HCT116 (cell line): ENCODE results near the gene COPG2. TPM values are rescaled to one million over a fixed set of nuclear protein-coding genes. Genes with fewer than 3 reads are reported as not detected.

Experiments used
- ATAC-seq: fragments of 200-7000 bp; cut with Tn5 transposase; 2 replicates; pipeline ENCODE4 v1.9.1; 2020; ENCODE audit warnings: mild to moderate bottlenecking, moderate library complexity
- BruUV-seq: library from RNA; stranded (reverse); fragments of 400-500 nt; replicated peaks from 2 replicates; lab custom pipeline; 2021; lab: Mats Ljungman, UMichigan
- CTCF ChIA-PET: fragments of 300-600 bp; sonication (Branson Sonifier 250); formaldehyde crosslinking; loops from one replicate; lab custom pipeline; 2021; ENCODE audit warnings: antibody characterized with exemption; lab: Charles Lee
- POLR2A ChIA-PET: fragments of 300-600, 350-600 bp; sonication (Branson Sonifier 250); formaldehyde crosslinking; loops from one replicate; lab custom pipeline; 2021; ENCODE audit warnings: antibody characterized with exemption; lab: Charles Lee
- RAD21 ChIA-PET, 2 experiments: fragments of 300-600 bp; sonication (Branson Sonifier 250); formaldehyde crosslinking; loops; one replicate each; lab custom pipeline; 2023; ENCODE audit warnings: low total read pairs in 2 of 2; ENCODE audit not compliant: uncharacterized antibody in 2 of 2, unreplicated experiment in 2 of 2, low non-redundant PET in 1 of 2; lab: Charles Lee
- DNase-seq: peaks from one replicate; pipeline ENCODE4 v3.0.0-alpha.2; 2010; ENCODE audit warnings: low read depth, low spot score
- H2AFZ ChIP-seq: fragments of 200-600 bp; shearing (Covaris generic), sonication (generic); 2 replicates; pipeline ENCODE4 v1.6.1; 2017; ENCODE audit warnings: low read depth, mixed run types, mixed read lengths, antibody characterized with exemption, low read length; ENCODE audit not compliant: poor library complexity, severe bottlenecking
- H3K27ac ChIP-seq: 2 replicates; pipeline ENCODE4 v1.5.1; 2012; ENCODE audit warnings: low read depth, low read length
- H3K27me3 ChIP-seq: fragments of 200-600 bp; sonication (generic); 2 replicates; pipeline ENCODE4 v1.6.1; 2016; ENCODE audit warnings: mixed run types, low read length, mixed read lengths; ENCODE audit not compliant: insufficient read depth
- H3K36me3 ChIP-seq, 2 experiments: fragments of 200-500 bp in 1 of 2; fragments of 200-600 bp in 1 of 2; sonication (Bioruptor generic) in 1 of 2; sonication (generic) in 1 of 2; 2 replicates each; pipeline versions ENCODE4 v1.5.1 to v1.6.1; 2014 to 2016; ENCODE audit warnings: low read length in 2 of 2, inconsistent platforms in 1 of 2, mixed read lengths in 1 of 2, mixed run types in 1 of 2; ENCODE audit not compliant: insufficient read depth in 2 of 2, control insufficient read depth in 1 of 2
- H3K4me1 ChIP-seq, 2 experiments: fragments of 200-600 bp in 1 of 2; sonication (generic) in 1 of 2; 2 replicates each; pipeline versions ENCODE4 v1.5.1 to v1.6.1; 2012 to 2017; ENCODE audit warnings: low read length in 2 of 2, inconsistent platforms in 1 of 2, mild to moderate bottlenecking in 1 of 2, mixed read lengths in 1 of 2, mixed run types in 1 of 2, moderate library complexity in 1 of 2; ENCODE audit not compliant: insufficient read depth in 2 of 2, control insufficient read depth in 1 of 2
- H3K4me2 ChIP-seq: fragments of 200-600 bp; sonication (generic); 2 replicates; pipeline ENCODE4 v1.6.1; 2017; ENCODE audit warnings: mixed run types, low read length, mixed read lengths
- H3K4me3 ChIP-seq, 2 experiments: fragments of 200-600 bp in 1 of 2; sonication (generic) in 1 of 2; replicated peaks in 1 of 2; 2 replicates each; pipeline ENCODE4 v1.5.1; 2011 to 2016; ENCODE audit warnings: low read length in 2 of 2, control low read depth in 1 of 2, low read depth in 1 of 2, mild to moderate bottlenecking in 1 of 2, mixed read lengths in 1 of 2, mixed run types in 1 of 2
- H3K79me2 ChIP-seq: fragments of 200-600 bp; sonication (generic); 2 replicates; pipeline ENCODE4 v1.6.1; 2017; ENCODE audit warnings: mild to moderate bottlenecking, mixed run types, low read length, moderate library complexity, mixed read lengths; ENCODE audit not compliant: insufficient read depth
- H3K9ac ChIP-seq: fragments of 200-600 bp; sonication (generic); 2 replicates; pipeline ENCODE4 v1.6.1; 2016; ENCODE audit warnings: low read length, mixed read lengths
- H3K9me2 ChIP-seq: fragments of 200-600 bp; sonication (generic), shearing (Covaris generic); 2 replicates; pipeline ENCODE4 v1.6.1; 2017; ENCODE audit warnings: mixed run types, mild to moderate bottlenecking, moderate library complexity; ENCODE audit not compliant: insufficient read depth
- H3K9me3 ChIP-seq, 2 experiments: fragments of 200-500 bp in 1 of 2; fragments of 200-600 bp in 1 of 2; sonication (Bioruptor generic) in 1 of 2; sonication (generic) in 1 of 2; 2 replicates each; pipeline ENCODE4 v1.6.1; 2014 to 2017; ENCODE audit warnings: low read length in 2 of 2, mixed read lengths in 2 of 2, inconsistent platforms in 1 of 2, low read depth in 1 of 2, mild to moderate bottlenecking in 1 of 2, mixed run types in 1 of 2, moderate library complexity in 1 of 2; ENCODE audit not compliant: control insufficient read depth in 1 of 2, insufficient read depth in 1 of 2
- H4K20me1 ChIP-seq: fragments of 200-600 bp; sonication (generic), shearing (Covaris generic); 2 replicates; pipeline ENCODE4 v1.6.1; 2017; ENCODE audit warnings: mixed run types, mild to moderate bottlenecking, moderate library complexity; ENCODE audit not compliant: insufficient read depth
- CBX3 ChIP-seq: IDR thresholded peaks from 2 replicates; pipeline ENCODE4 v1.6.1; 2012; ENCODE audit warnings: low read depth
- CEBPB ChIP-seq: IDR thresholded peaks from 2 replicates; pipeline ENCODE4 v1.6.1; 2012; ENCODE audit warnings: low read depth
- EGR1 ChIP-seq: IDR thresholded peaks from 2 replicates; pipeline ENCODE4 v1.6.1; 2012; ENCODE audit warnings: low read depth
- FOSL1 ChIP-seq: IDR thresholded peaks from 2 replicates; pipeline ENCODE4 v1.6.1; 2012; ENCODE audit warnings: low read depth
- MAX ChIP-seq: IDR thresholded peaks from 2 replicates; pipeline ENCODE4 v1.6.1; 2012
- SIN3A ChIP-seq: IDR thresholded peaks from 2 replicates; pipeline ENCODE4 v1.6.1; 2012; ENCODE audit warnings: low read depth
- SP1 ChIP-seq: IDR thresholded peaks from 2 replicates; pipeline ENCODE4 v1.6.1; 2012; ENCODE audit warnings: low read depth
- ZFX ChIP-seq: fragments of 450-650 bp; IDR thresholded peaks from 2 replicates; pipeline ENCODE4 v1.6.1; 2017
- ZNF274 ChIP-seq: fragments of 200-500 bp; sonication (Bioruptor generic); IDR thresholded peaks from 2 replicates; pipeline ENCODE4 v1.6.1; 2014; ENCODE audit warnings: mild to moderate bottlenecking, low read depth, low read length, inconsistent platforms
- intact Hi-C: fragments of 100-400 bp; cut with micrococcal nuclease; formaldehyde crosslinking; loops from 2 replicates; pipeline ENCODE4 v1.10.0; 2022
- total RNA-seq: library from RNA; stranded (reverse); gene quantifications from one replicate; pipeline ENCODE4 v1.2.1, GENCODE V29; 2021; ENCODE audit not compliant: unreplicated experiment
- TF ChIP-seq, protein P1 (sequence below), 3 experiments: fragments of 200-600 bp in 1 of 3; sonication (generic) in 1 of 3; IDR thresholded peaks in 2 of 3; conservative IDR thresholded peaks in 1 of 3; 2 replicates each; pipeline ENCODE4 v1.5.1; 2012 to 2017; ENCODE audit warnings: low read depth in 2 of 3, low read length in 2 of 3, antibody characterized with exemption in 1 of 3, borderline replicate concordance in 1 of 3, control low read depth in 1 of 3, mild to moderate bottlenecking in 1 of 3, mixed read lengths in 1 of 3, mixed run types in 1 of 3, moderate library complexity in 1 of 3; ENCODE audit not compliant: insufficient read depth in 1 of 3

The COPG2 gene
- total RNA-seq, 1 experiment from 2014 or later = 31.0 TPM

- no peaks in the 10 kb centered on the region for H3K4me1 ChIP-seq
- no peak overlapping the region for H3K4me3 ChIP-seq
- no TSS peak for BruUV-seq
- TF ChIP-seq SP1 (no peak), FOSL1 (no peak), ZFX (no peak), ZNF274 (no peak), MAX (no peak), EGR1 (no peak), SIN3A (no peak), CEBPB (no peak), CBX3 (no peak)
- TF ChIP-seq, protein P1, sequence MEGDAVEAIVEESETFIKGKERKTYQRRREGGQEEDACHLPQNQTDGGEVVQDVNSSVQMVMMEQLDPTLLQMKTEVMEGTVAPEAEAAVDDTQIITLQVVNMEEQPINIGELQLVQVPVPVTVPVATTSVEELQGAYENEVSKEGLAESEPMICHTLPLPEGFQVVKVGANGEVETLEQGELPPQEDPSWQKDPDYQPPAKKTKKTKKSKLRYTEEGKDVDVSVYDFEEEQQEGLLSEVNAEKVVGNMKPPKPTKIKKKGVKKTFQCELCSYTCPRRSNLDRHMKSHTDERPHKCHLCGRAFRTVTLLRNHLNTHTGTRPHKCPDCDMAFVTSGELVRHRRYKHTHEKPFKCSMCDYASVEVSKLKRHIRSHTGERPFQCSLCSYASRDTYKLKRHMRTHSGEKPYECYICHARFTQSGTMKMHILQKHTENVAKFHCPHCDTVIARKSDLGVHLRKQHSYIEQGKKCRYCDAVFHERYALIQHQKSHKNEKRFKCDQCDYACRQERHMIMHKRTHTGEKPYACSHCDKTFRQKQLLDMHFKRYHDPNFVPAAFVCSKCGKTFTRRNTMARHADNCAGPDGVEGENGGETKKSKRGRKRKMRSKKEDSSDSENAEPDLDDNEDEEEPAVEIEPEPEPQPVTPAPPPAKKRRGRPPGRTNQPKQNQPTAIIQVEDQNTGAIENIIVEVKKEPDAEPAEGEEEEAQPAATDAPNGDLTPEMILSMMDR (IDR thresholded peaks at IDR 0.05 in 2 of 3, conservative IDR thresholded peaks at IDR 0.05 in 1 of 3; ENCODE audit: borderline replicate concordance in 1 of 3, insufficient read depth in 1 of 3, low read depth in 2 of 3, low read length in 2 of 3) = no peak
- DNase-seq (no peak), ATAC-seq (no peak)
- ChIA-PET RAD21 (no interaction called here), CTCF (no interaction called here), POLR2A (no interaction called here)
- H3K79me2 ChIP-seq = no peaks in the 10 kb centered on the region
- no peak overlapping the region for H3K9ac ChIP-seq
- H3K9me2 ChIP-seq = no peaks in the 10 kb centered on the region
- no peaks in the 10 kb centered on the region for H3K36me3 ChIP-seq
- H3K27me3 ChIP-seq = no peaks in the 10 kb centered on the region
- H3K27ac ChIP-seq = no peak overlapping the region
- no peaks in the 10 kb centered on the region for H3K9me3 ChIP-seq
- H2AFZ ChIP-seq = no peak overlapping the region
- intact Hi-C loops = no loop called here
- H4K20me1 ChIP-seq = no peaks in the 10 kb centered on the region
- H3K4me2 ChIP-seq = no peak overlapping the region
Measured at GRCh38 chr7:130476297-130477150, 192.0 kb downstream of the COPG2 start.
